Uterus (tissue), 4 donors: ENCODE data around the gene SET. TPM values are rescaled to one million over a fixed set of nuclear protein-coding genes. Genes with fewer than 3 reads are reported as not detected.
"Not testable (repeated sequence)": the region's sequence is repeated elsewhere in the genome, so short reads cannot be mapped to it uniquely, and the experiment has no call there.

Source experiments
- DNase-seq, 2 donors: peaks; one replicate each; pipeline ENCODE4 v3.0.0-alpha.2; 2019 to 2020
- H3K27ac ChIP-seq, 2 donors: fragments of 200-600 bp; sonication (generic); 1 replicate in 1 of 2; 2 replicates in 1 of 2; pipeline ENCODE4 v1.5.1; 2016 to 2018
- H3K27me3 ChIP-seq, 2 donors: fragments of 200-600 bp; sonication (generic); one replicate each; pipeline ENCODE4 v1.5.1; 2018 to 2019; ENCODE audit warnings: control low read depth in 1 of 2
- H3K36me3 ChIP-seq, 2 donors: fragments of 200-600 bp; sonication (generic); one replicate each; pipeline ENCODE4 v1.5.1; 2019; ENCODE audit warnings: control low read depth in 1 of 2
- H3K4me1 ChIP-seq, 2 donors: fragments of 200-600 bp; sonication (generic); one replicate each; pipeline ENCODE4 v1.5.1; 2018 to 2019; ENCODE audit warnings: control low read depth in 1 of 2
- H3K4me3 ChIP-seq, 2 donors: fragments of 200-600 bp; sonication (generic); 1 replicate in 1 of 2; 2 replicates in 1 of 2; pipeline ENCODE4 v1.5.1; 2018 to 2019; ENCODE audit warnings: mild to moderate bottlenecking in 1 of 2
- H3K9me3 ChIP-seq, 2 donors: fragments of 200-600 bp; sonication (generic); one replicate each; pipeline ENCODE4 v1.5.1; 2019; ENCODE audit warnings: control low read depth in 1 of 2
- POLR2A ChIP-seq, 2 donors: fragments of 450-650 bp; IDR thresholded peaks; one replicate each; pipeline ENCODE4 v1.6.1; 2016; ENCODE audit warnings: antibody characterized with exemption in 2 of 2, mild to moderate bottlenecking in 1 of 2, moderate library complexity in 1 of 2
- intact Hi-C: fragments of 100-400 bp; cut with DNase I; formaldehyde crosslinking; loops from one replicate; pipeline ENCODE4 v1.15.1; 2023; ENCODE audit warnings: low total_unique reads
- total RNA-seq, 4 donors: library from RNA; depleted of rRNA in 3 of 4; stranded (reverse); fragments of >200 nt in 3 of 4; gene quantifications; one replicate each; pipeline versions ENCODE4 v1.1.0 to v1.2.4, GENCODE V29; 2014 to 2023
- TF ChIP-seq, protein P1 (sequence below), 4 experiments: fragments of 200-600 bp in 2 of 4; fragments of 450-650 bp in 2 of 4; sonication (generic) in 2 of 4; IDR thresholded peaks; one replicate each; pipeline ENCODE4 v1.5.1; 2016 to 2019; ENCODE audit warnings: antibody characterized with exemption in 4 of 4, mild to moderate bottlenecking in 2 of 4, moderate library complexity in 1 of 4
- donor health status: DM: yes; HTN: yes; CAD: no.

Gene SET
- total RNA-seq, 4 donors from 2014 or later: 79.9 to 481 (median 197) TPM

DNA sequence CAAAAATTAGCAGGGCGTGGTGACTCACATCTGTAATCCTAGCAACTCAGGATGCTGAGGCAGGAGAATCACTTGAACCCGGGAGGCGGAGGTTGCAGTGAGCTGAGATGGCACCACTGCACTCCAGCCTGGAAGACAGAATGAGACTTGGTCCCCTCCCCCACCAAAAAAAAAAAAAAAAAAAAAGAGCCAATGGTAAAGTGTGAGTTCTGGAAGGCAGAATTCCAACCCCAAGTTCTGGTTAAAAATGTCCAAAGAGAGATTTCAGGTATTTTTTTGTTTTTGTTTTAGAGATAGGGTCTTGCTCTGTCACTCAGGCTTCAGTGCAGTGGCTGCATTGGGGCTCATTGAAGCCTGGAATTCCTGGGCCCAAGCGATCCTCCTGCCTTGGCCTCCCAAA, 1.6 kb upstream of the SET start:
- Histone ChIP-seq H3K4me3 (no peak overlapping the region), H3K27me3 (no peaks in the 10 kb centered on the region), H3K4me1 (peaks cover 0 to 13% of the 10 kb centered on the region in 2 donors), H3K9me3 (no peaks in the 10 kb centered on the region), H3K36me3 (no peaks in the 10 kb centered on the region), H3K27ac (no peak overlapping the region)
- intact Hi-C loops: no loop called here
- TF ChIP-seq, protein P1, sequence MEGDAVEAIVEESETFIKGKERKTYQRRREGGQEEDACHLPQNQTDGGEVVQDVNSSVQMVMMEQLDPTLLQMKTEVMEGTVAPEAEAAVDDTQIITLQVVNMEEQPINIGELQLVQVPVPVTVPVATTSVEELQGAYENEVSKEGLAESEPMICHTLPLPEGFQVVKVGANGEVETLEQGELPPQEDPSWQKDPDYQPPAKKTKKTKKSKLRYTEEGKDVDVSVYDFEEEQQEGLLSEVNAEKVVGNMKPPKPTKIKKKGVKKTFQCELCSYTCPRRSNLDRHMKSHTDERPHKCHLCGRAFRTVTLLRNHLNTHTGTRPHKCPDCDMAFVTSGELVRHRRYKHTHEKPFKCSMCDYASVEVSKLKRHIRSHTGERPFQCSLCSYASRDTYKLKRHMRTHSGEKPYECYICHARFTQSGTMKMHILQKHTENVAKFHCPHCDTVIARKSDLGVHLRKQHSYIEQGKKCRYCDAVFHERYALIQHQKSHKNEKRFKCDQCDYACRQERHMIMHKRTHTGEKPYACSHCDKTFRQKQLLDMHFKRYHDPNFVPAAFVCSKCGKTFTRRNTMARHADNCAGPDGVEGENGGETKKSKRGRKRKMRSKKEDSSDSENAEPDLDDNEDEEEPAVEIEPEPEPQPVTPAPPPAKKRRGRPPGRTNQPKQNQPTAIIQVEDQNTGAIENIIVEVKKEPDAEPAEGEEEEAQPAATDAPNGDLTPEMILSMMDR (IDR thresholded peaks at IDR 0.05): no peak
- no peak for TF ChIP-seq POLR2A (IDR thresholded peaks at IDR 0.05)
- DNase-seq: no peak

DNA sequence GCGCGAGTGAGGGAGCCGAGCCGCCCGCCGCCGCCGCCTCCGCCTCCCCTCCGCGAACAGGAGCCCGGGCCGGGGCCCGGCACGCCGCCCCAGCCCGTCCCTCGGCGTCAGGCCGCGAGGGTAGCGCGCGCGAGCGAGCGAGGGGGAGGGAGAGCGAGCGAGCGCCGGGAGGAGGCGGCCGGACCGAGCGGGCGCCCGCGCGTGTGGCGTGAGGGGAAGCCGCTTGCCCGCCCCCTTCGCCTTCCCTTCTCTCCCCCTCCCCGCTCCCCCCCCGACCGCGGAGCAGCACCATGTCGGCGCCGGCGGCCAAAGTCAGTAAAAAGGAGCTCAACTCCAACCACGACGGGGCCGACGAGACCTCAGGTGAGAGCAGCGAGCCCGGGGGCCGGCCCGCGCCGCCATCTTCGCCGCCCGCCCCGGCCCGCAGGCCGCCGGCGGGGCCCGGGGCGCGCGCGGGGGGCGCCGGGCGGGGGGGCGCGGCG, 312 bp downstream of the SET start:
- intact Hi-C loops: no loop called here
- peak overlapping the region; percentile 69 to 97 for H3K4me3 ChIP-seq
- no peaks in the 10 kb centered on the region for H3K9me3 ChIP-seq
- H3K36me3 ChIP-seq: no peaks in the 10 kb centered on the region
- H3K27me3 ChIP-seq: no peaks in the 10 kb centered on the region
- TF ChIP-seq, protein P1 (IDR thresholded peaks at IDR 0.05): no peak
- no peak for TF ChIP-seq POLR2A (IDR thresholded peaks at IDR 0.05)
- peak in 1 of 2 donors; percentile 64 for DNase-seq
- peaks cover 0 to 9% of the 10 kb centered on the region in 2 donors for H3K4me1 ChIP-seq
- peak overlapping the region; percentile 95 to 99 for H3K27ac ChIP-seq

DNA sequence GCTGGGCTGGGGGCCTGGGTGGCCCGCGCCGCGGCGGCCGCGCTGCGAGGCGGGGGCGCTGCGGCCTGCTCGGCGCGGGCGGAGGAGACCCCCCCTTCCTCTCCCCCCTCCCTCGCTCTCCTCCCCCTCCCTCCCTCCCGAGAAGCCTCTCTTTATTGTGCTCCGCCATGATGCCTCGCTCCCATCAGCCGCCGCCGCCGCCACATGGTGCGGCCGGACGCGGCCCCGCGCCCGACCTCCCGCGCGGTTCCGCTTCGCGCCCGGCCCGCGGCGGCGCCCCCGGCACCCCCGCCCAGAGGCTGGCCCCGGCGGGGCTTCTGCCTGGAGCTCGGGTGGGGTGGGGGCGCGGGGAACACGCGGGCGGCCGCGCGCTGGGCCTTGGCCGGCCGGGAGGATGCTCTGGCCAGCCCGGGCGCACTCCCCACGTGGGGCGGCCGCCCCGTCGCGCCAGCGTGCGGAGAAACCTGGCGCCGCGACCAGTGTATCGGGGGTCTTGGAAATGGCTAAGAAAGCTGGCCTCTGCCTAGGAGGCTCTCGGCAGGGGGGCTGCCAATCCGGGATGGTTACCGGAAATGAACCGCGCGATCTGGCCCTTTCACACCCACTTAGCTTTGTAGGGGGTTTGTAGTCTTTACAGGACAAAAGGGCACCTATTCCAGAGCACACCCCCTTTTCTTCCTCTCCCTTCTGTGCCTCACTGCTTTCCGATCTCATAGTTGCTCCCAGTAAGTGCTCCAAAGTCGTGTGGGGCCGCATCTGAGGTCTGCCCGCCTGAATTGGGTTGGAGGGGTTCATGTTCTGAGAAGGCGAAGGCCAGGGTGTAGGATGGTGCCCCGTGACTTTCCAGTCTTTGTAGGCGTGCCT, 1.0 kb downstream of the SET start:
- Histone ChIP-seq H3K27me3 (no peaks in the 10 kb centered on the region), H3K4me3 (peak overlapping the region; percentile 62 to 87), H3K27ac (peak overlapping the region; percentile 72 to 95), H3K4me1 (peaks cover 0 to 9% of the 10 kb centered on the region in 2 donors), H3K36me3 (no peaks in the 10 kb centered on the region), H3K9me3 (no peaks in the 10 kb centered on the region)
- intact Hi-C loops: no loop called here
- no peak for TF ChIP-seq POLR2A (IDR thresholded peaks at IDR 0.05)
- TF ChIP-seq, protein P1 (IDR thresholded peaks at IDR 0.05): no peak
- peak; percentile 40 to 47 for DNase-seq

DNA sequence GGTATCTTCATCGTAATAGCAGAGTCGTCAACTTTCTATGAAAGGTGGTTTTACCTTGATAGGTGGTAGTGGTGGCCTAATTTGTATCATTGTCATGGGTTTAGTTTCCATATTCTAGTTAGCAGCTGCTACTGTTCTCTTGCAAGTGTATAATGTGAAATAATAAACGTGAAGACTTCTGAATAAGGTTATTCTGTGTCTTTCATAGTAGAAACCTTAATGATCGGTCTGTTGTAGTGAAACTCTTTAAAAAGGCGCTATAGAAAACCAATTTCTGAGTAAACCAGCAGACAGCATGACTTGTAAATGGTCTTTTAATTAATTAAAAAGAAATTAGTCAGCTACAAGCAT, 1.6 kb downstream of the SET start:
- DNase-seq: no peak
- peak overlapping the region; percentile 62 to 87 for H3K4me3 ChIP-seq
- TF ChIP-seq, protein P1 (IDR thresholded peaks at IDR 0.05): no peak
- TF ChIP-seq POLR2A (IDR thresholded peaks at IDR 0.05): no peak

DNA sequence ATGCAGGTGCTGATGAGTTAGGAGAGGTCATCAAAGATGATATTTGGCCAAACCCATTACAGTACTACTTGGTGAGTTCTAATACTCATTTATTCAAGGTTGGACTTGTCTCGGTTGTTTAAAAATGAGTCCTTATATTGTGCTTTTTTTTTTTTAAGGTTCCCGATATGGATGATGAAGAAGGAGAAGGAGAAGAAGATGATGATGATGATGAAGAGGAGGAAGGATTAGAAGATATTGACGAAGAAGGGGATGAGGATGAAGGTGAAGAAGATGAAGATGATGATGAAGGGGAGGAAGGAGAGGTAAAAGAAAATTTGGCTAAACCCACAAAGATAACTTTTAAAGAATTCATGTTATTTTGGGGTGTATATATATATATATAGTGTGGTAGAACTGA, 4.7 kb downstream of the SET start:
- DNase-seq, H3K4me1 ChIP-seq, H3K27me3 ChIP-seq, intact Hi-C loops, H3K27ac ChIP-seq, H3K36me3 ChIP-seq, H3K4me3 ChIP-seq, H3K9me3 ChIP-seq: not testable (repeated sequence)

More for the DNA sequence above, 1.6 kb downstream of the SET start:
- Histone ChIP-seq H3K27me3 (no peaks in the 10 kb centered on the region), H3K27ac (peak overlapping the region in 1 of 2 donors; percentile 95), H3K4me1 (peaks cover 0 to 9% of the 10 kb centered on the region in 2 donors), H3K9me3 (no peaks in the 10 kb centered on the region), H3K36me3 (no peaks in the 10 kb centered on the region)
- intact Hi-C loops: no loop called here
